Activated naive CD4-positive, alpha-beta T cell treated with anti-CD3 and anti-CD28 coated beads, Interleukin-2, amount 50 U/mL, for 16 hours (primary cell): ENCODE measurements around the gene UVSSA.
A peak's percentile ranks its signal among the peaks of the same experiment; 100 is the strongest.

ENCODE experiments used
- DNase-seq: peaks from one replicate; pipeline ENCODE4 v3.0.0-alpha.2; 2020

UVSSA gene

DNA sequence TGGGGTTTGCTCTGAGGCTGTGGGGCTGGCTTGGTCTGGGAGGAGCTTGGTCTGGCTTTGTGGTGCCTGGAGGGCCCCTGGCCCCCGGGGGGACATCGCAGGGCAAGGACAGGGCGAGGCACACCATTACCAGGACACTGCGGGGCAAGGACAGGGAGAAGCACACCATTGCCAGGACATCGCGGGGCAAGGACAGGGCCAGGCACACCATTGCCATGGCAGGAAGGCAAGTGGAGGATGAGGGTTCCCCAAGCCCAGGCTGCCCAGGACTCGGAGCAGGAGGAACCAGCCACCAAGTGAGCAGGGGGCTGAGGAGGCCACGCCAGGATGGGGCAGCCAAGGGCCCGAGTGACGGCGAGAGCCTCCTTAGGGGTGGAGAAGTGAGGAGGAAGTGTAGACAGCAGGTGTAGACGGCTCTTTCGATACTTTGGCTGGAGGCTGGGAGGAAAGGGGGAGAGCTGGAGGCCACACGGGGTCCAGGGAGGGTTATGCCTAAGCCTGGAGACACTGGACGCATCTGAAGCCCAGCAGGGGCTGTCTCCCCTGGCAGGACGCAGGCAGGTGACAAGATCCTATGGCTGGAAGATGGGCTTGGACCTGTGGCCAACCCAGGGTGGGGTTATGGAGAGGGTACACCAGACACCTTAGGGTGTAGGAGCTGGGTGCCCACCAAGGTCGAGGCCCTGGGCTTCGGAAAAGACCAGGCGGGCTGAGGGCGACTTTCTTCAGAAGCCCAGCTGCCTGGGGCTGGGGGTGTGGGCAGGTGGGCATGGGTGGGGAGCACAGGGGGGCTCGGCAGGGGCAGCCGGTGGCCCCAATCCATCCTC lies 51.9 kb downstream of the UVSSA start:
- DNase-seq = peak; percentile 8

DNA sequence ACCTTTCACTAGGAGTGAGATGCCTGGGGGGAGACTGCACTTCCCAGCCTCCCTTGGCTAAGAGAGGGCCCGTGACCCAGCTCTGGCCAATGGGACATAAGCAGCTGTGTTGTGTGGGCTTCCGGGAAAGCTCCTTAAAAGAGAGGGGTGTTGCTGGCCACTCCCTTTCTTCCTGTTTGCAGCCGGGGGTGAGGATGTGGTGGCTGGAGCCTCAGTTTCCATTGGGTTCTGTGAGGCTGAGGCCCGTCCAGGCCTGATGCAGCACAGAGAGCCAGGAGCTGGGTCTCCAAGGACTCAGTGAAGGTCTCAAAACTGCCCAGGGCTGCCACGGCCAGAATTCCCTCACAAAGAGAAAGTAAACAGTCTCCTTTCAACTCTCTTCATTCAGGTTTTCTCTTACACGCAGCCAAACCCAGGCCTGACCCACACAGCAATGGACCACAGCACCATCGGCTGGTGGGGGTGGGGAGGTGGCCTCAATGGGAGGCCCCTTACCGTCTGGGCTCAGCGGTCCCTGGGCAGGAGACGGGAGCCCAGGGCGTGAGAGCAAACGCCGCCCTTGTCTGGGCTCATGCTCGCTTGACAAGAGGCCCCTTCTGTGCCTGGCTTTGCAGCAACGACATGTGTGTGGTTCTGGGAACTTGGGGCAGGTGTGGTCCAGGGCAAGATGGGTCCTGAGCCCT lies 52.6 kb downstream of the UVSSA start:
- DNase-seq = no peak

DNA sequence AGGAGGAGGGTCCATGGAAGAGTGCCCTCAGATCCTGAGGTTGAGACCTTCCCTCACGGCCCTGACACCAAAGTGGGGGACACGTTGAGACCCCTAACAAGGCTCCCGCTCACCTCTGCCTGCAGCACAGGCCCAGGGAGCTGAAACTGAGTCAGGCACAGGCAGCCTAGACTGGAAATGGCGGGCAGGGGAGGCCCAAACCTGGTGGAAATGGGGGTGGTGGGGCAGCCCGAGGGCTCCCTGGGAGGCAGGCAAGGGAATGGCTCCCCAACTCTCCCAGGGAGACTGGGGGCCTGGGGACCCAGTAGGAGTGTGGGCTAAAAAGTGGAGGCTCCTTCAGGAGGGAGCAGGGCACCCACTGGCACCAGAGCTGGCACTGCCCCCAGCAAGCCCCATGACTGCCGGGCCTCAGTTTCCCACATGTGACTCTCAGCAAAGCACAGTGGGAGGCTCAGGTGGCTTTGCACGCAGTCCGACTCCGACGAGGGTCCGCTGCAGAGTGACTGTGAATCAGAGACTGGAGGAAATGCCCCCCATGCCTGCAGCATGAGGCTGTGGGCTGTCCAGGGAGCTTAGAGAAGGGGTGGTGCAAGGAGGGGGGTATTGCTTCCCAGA lies 53.3 kb downstream of the UVSSA start:
- DNase-seq = no peak

DNA sequence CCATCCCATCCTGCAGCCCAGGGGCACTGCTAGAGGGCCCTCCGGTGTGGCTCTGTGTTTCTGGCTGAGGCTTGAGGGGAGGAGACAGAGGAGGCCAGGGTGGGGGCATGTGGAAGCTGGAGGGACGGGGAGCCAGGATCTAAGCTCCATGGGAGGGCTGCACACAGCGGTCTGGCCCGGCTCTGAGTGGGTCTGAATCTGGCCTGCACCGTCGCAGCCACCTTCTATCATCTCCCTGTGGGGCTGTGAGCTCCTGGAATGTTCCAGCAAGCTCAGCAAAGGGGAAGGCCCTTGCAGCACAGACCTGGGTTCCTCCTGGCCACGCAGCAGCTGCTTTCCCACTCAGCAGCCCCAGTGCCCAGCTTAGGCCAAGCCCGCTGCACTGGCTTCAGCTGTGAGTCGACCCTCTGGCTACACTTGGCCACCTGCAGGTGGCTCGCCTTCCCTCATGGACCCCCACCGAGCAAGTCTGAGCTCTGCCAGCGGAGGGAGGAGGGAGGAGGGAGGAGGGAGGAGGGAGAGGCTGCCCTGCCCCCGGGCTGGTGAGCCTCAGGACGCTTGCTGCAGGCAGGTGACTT lies 53.9 kb downstream of the UVSSA start:
- DNase-seq = no peak

DNA sequence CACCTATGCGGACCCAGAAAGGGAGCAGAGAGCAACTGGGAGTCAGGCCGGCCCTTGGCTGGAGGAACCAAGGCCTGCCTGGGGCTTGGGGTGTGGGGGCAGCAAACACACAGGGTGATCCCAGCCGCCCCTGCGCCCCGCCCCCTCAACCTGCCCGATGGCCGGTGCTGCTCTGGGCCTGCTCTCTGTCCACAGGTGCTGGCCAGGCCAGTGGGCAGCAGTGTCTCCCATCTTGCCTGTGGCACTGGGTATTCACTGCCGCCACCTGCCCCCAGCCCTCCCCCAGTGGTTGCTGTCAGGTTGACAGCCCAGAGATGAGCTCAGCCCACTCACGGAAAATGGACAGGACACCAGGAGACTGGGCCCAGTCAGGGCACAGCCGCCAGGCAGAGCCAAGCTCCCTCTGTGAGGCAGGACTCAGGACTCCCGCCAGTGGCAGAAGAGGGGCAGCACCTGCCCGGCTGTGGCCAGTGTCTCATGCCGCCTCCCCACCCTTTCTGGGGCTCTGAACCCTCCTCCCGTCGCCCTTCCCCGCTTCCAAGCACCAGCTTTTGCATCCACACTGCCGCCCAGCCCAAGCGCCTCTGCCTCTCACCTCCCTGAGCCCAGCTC lies 54.5 kb downstream of the UVSSA start:
- DNase-seq = no peak

DNA sequence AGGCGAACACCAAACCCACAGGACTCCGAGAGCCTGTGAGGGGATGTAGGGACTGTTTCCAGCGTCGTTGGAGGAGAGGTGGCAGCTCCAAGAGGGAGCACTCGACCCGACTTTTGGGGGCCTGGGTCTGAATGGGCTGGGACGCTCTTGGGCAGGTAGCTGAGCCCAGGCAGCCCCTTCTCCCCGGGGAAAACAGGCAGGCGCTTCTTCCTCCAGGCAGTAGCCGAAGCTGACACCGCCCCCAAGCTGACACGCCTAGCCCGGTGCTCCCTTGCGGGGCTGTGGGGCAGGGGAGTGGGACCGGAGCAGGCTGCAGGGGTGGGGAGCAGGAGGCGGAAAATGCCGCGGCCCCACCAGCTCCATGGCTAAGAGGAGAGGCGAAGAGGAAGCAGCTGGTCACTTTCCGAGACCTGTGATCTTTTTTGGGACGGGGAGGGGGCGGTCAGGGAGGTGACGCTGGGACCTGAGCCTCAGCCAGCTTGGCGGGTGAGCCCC lies 55.1 kb downstream of the UVSSA start:
- DNase-seq = no peak

DNA sequence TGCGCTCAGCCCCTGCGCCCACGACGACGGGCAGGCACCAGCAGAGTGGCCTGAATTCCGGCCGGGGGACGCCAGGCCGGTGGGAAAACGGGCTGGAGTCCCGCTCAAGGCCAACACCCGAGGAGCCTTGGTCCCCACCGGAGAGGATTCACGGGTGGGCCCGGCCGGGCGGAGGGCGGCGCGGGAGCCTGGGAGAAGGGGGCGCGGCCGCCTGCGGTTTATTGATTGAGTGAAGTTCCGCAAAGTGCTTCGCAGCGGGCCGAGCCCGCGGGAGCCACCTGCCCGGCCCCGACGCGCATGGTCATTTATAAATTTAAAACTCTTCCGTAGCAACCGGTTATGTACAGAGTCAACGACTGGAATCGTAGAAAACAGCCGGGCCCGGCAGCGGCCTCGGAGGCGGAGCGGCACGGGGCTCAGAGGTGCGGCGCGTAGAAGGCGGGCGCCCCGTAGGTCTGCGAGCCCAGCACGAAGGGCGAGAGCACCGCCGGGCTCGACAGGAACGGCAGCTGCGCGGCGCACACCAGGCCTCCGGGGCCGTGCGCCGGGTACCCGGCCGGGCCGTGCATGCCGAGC lies 55.6 kb downstream of the UVSSA start:
- DNase-seq = no peak

DNA sequence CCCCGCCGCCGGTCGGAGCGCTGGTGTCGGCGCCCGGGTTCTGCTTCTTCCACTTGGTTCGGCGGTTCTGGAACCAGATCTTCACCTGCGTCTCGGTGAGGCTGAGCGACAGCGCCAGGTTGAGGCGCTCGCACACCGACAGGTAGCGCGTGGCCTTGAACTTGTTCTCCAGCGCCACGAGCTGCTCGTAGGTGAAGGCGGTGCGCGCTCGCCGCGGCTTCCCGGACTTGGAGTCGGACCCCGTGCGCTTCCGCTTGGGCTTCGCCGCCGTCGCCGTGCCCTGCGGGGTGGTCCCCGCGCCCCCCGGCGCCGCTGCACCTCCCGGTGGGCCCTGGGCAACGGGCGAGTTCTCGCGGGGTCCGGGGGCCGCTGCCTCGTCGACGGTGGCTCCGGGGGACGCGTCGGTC lies 56.2 kb downstream of the UVSSA start:
- no peak for DNase-seq

DNA sequence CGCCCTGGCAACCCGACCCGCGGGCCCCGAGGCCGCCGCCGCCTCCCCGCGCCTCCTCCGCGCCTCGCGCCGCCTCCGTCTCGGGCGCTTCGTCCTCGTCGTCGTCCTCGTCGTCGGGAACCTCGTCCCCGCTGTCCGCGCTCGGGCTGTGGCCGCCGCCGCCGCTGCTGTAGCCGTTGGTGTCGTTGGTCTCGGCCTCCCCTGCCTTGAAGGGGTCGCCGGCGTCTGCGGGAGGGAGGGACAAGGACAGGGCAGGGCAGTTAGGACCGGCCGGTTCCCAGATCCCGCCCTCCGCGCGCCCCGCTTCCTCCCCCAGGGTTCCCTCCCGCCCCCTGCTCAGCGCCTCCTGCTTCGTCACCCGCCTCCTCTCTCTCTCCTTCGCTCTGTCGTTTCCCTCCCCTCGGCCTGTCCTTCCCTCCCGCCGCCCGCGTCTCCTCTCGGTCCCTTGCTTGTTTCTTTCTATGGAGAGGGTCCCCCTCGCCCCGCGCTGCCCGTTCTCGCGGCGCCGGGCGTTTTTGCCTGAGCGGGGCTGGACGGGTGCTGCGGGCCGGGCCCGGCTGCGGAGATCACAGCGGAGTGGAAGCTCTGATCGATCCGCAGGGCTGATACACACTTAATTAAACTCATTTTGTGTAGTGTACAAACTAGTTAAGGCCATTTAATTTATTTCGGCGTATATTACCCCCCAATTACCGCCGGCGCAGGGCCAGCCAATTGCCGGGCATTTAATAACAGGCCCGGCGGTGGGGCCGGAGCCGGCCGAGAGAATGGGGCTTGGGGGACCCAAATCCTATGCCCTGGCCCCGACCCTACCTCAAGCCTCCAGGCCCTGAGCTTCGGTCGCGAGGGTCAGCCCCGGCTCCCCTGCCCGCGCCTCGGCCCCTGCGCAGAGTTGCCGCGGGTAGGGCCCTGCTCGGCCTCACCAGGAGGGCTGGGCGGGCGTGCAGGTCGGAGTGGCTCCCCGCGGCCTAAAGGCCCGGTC lies 56.9 kb downstream of the UVSSA start:
- DNase-seq = no peak

DNA sequence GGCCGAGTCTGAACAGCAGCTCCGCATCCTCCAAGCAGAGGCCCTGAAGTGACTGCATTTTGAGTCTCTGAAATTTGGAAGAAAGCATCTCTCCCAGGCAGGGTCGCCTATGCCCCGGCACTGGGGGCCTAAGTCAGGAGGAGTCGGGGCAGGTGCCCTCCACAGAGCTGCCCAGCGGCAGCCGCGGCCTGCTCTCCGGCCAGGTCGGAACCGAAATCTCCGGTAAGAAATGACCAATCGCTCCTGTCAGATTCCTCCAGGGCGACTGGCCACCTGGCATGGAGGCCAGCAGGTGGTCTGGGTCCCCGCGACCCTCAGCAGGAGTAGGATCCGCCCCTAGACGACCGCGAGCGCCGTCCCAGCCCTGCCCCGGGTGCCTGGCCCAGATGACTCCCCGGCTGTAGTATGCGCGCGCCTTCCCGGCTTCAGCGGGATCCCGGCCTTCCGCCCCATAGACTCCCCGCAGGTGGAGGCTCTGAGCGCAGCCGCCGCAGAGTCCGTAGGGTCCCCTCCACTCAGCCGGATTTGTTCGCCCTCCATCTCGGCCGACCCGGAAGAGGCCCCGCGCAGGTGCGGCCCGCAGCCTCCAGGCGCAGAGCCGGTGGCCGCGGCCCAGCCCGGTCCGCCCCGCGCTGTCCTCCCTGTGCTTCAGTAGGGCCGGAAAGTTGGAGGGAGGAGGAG lies 57.7 kb downstream of the UVSSA start:
- DNase-seq = no peak

DNA sequence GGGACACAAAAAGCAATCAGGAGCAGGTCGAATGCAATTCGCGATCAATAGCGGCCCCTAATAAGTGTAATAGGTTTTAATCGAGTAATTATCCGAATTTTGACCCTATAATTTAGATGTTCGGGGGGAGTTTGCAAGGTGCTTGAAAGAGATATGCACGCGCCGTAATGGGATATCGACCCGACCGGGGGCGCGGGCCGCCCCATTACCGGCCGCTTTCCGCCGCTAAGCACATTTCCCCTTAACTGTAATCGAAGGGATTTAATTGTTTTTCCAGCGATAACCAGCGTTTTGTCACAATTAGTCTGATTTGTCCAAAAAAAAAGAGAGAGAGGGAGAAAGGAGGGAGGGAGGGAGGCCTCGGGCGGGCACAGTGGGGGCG lies 58.2 kb downstream of the UVSSA start:
- DNase-seq = no peak

DNA sequence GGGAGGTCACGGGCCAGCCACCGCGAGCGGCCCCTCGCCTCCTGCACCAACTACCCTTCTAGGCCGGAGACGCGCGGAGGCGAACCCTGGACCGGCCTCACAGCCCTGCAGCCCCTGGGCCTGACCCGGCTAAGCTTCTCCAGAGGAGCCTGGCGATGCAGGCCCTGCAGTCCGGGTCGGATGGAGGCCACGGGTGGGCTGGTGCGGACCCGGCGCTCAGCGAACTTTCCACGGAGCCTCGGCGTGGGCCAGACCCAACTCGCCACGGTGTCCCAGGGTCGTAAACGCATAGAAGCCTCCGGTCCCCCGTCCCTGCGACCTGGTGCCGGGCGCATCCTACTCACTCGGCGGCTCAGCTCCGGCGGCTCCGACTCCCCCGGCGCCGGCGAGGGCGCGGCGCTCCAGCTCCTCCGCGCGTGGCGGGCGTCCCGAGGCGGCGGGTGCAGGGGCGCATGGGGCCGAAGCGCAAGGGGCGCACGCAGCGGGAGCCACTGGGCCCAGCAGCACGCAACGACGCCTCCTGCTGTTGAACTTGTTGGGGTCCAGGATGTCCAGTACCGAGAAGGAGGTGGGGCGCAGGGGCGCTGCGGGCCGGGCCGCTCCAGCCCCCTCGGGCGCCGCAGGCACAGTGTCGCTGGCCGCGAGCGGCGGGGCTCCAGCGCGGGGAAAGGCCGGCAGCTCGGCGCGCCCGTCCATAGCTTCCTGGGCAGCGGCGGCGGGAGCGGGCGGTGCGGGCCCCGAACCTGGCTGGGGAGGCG lies 58.8 kb downstream of the UVSSA start:
- no peak for DNase-seq

DNA sequence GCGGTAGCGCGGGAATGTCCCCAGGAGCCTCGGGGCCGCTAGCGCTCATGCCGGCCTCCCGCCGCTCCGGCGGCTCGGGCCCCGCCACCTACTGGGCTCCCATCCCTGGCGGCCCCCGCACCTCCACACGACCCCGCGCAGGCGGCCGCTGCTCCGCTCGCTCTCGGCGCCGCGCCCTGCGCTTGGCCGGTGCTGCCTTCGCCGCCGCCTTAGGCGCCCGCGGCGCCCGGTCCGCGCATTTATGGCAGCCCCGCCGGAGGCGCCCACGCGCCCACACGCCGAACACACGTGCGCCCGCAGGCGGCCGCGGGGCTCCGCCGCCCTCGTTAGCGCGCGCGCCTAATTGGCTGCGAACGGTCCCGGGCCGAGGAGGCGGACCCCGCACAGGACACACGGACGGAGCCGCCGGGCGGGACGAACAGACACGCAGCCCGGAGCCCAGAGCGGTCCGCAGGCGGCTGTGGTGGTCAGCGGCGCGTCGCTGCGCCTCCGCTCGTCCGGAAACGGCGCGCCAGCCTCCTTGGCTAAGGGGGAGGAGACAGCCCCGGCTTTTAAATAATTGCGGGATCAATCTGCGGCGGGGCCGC lies 59.5 kb downstream of the UVSSA start, which contains the start of gene NKX1-1:
Gene NKX1-1, minus strand, starts transcription at position 49 of the 587 bp plus-strand sequence. Its CDS starts 0 bp downstream, at position 49.
- DNase-seq = no peak

DNA sequence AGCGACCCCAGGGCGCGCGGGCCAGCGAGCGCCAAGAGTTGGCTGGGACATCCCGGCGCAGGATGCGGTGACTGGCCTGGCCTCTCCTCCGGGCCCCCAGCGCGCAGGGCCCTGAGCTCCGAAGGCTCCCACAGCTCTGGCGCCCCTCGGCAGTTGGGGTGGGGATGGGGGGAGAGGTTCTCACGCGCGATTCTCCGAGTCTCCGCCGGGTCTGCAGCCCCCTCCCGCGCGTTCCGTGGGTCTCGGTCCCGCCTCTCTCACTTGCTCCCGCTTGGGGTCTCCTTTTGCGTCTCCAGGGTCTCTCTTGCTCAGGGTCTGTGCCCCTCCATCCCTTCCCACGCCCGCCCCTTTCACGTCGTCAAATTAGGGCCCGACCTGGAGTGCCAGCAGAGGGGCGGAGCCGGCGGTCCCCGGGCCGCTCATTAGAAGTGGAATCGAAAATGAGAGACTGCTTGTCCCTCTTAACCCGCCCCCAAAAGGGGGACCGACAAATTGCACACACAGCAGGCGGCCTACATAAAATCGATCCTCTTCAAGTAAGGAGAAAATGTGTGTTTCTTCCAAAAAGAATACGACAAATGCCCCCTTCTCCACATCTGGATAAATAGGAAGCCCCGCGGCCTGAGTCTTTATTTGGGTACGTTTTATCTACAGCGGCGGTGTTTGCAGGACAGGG lies 60.1 kb downstream of the UVSSA start:
- no peak for DNase-seq

DNA sequence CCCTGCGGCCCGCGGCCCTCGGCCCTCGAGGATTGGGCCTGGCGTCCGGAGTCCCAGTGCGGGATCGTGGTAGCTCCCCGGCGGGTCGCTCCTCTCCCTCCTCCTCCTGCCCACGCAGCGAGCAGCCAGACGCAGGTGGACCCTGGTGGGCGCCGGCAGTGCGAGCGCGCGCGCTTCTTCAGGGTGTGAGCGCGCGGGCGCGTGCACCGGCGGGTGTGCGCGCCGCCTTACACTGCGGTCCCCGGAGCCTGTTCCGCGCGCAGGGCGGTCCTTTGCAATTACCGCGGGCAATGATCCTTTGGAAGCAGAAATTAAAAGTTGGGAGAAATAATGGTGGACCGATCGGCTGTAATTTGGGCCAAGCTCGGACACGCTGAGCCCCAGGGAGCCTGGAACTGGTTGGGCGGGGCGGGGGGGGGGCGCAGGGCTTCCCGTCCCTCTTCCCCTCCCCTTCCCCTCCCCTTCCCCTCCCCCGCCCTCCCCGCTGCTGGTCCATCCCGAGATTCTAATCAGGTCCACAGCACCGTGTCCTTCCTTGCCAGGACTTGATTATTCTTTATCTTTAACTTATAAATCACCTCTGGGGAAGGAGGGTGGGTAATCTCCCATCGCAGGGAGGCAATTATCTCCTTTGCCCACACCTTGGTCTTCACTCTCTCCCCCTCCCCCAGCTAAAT lies 60.8 kb downstream of the UVSSA start:
- DNase-seq = no peak

DNA sequence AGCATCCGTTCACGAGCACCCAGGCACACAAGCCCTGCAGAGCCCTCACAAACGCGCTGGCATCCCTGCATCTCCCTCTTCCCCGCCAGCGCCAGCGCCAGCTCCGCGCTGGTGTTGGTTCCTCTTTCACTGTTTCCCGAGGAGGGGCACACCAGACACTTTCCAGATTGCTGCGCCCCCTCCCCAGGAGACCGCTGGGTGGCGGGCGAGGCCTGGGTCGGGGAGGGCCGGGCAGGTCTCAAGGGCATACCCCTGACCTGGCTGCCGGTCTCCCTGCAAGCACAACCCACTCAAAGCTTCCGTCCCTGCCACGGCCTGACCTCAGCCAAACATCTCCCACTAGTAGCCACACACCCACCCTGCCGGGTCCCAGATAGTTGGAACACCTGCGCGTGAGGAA lies 61.4 kb downstream of the UVSSA start:
- no peak for DNase-seq

DNA sequence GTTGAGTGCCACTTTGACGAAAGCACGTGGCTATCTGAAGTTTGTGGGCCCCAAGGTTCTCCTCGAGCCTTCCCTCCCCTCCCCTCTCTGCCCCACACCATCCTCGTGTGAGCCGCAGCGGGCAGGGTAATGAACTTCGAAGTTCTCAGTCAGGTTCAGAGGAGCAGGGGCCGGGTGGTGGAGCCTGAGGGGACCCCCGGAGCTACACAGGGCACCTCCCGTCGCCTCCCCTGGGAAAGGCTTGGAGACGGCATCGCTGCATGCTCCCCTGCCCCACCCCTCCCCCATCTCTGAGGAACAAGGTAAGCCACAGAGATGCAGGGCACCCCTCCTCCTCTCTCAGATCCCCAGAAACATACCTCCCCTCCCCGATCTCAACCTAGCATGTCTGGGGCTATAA lies 62.1 kb downstream of the UVSSA start:
- DNase-seq = no peak
